Forelimb muscle (tissue), 1 donor: ENCODE data around the gene C2CD2. TPM values are rescaled to one million over a fixed set of nuclear protein-coding genes. Genes with fewer than 3 reads are reported as not detected.

Experiments
- DNase-seq: peaks from one replicate; pipeline ENCODE4 v3.0.0-alpha.2; 2013; ENCODE audit warnings: low read depth
- polyA plus RNA-seq: library from polyadenylated mRNA; unstranded; fragments of 120-200 nt; gene quantifications from one replicate; pipeline ENCODE4 v1.2.1, GENCODE V29; 2013; ENCODE audit not compliant: insufficient read length

Gene C2CD2
- polyA plus RNA-seq, 1 donor: 9.6 TPM

DNA sequence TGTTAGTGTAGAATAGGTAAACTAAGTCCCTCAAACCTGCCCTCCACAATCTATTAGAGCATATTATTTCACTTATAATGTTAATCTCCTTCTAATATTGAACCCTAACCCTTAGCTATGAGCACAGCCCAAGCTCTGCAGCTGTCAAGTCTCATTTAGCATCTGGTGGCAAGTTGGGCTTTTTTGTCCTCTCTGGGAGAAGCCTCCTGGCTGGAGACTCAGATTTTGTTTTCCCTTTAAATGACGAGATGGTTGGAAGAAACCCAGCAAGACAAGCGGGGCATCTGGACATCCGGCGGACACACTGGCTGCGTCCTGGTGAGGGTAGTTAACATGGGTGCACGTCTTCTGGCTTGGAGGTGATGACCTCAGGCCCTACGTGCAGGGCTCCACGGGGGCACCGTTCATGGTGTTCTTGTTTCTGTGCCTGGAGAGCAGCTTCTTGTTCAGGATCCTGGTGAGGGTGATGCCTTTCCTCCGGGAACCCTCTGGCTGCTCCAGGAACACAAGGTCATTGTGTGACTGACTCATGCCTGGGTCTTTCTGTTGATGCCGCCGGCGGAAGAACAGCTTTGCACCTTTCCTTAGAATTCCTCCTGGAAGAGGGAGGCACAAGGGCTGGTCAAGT lies 65.0 kb downstream of the C2CD2 start:
- DNase-seq: no peak

DNA sequence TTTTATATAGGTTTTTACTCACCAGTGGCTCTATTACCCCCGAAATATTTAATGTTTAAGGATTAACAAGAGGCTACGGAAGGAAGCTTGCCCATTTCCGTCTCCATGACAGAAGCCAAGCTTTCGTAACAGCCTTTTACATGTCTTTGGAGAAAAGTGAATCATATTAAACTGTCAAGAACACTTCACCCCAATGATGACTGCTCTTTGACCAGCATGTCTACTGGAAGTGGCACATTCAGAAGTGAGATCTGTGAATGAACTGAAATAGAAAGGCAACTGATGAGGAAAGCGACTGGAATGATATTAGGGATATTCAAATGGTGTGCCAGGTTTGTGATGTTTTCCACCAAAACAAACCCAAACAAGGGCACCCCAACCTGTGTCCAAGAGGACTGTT lies 66.2 kb downstream of the C2CD2 start:
- no peak for DNase-seq

DNA sequence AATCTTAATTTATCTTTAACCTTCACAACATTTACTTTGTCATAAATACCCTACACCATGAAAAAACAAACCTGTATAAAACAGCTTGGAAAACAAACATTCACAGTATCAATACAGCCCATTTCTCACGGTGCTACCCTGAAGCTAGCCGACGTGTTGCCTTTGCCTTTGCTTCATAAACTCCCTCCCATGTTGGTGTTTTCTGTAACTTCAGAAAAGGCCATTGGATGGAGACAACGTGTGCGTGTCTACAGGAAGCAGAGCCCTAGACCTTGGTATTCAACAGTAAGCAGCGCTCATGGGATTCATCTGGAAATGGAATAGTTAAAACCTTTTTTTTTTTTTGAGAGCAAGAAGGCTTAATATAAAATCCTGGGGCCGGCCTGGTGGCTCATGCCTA lies 67.5 kb downstream of the C2CD2 start:
- DNase-seq: no peak

DNA sequence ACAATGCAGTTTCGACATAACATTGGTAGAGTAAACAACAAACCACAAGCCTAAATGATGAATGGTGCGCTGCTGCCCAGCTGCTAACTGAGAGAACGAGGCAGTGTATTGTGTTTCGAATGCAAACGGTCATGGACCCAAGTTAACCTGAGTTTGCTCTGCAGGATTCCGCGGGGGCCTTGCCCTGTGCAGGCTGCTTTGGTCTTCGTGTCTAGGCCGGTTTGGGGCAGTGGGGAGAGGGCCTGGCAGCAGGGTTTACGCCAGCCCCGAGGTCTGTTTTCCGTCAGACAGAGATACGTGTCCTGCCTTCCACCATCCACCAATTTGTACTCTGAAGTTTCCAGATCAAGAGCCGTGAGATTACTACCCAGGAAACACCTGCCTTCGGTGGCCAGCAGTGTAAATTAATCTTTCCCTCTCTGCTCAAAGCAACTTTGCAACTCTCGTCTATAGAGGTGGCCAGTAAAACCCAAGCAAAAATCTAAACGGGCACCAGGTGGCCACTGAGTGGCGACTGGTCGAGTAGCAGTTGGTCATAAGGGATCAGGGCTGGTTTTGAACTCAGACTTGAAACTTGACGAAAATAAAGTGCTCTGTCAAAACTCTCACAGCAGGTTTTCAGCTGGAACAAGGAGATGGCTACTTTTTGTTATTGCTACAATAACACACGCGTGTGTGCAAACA lies 68.3 kb downstream of the C2CD2 start:
- DNase-seq: no peak

DNA sequence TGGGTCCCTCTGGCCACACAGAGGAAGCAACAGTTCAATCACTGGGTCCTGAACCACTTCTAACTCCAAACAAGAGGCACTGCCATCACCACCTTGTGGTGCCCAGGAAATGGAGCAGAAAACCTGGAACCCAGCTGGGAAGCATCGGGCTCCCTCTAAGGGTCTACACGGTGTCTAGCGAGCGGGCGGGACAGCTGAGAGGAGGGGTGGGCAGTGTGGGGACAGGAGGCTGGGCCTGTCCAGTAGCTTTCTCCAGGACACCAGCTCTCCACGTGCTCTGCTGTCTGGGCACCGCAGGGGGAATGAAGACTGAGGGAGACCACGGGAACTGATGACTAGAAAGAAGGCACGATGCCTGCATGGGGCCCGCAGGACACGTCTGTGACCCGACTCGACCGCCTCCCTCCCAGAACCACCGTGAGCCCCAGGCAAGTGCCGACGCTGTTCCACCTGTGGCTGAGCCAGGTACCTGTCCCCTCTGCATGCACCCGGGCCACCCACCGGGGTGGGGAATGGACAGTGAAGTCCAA lies 69.3 kb downstream of the C2CD2 start:
- DNase-seq: no peak

DNA sequence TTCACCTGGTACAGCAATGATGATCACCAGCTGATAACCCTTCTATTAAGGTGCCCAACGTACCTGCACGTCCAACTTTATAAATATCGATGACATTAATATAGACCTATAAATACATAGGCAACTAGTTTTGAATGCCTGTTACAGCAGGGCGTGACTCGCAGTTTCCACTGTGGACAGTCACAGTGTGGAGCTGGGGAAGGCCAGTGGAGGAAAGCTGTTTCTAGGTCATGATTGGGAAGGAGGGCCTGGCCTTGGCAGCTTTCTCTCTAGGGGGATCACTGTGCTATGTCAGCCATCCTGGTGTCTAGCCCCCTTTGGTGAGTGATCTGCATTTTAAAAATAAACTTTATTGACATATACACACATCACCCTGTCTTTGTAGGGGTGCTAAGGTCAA lies 70.2 kb downstream of the C2CD2 start:
- DNase-seq: no peak

DNA sequence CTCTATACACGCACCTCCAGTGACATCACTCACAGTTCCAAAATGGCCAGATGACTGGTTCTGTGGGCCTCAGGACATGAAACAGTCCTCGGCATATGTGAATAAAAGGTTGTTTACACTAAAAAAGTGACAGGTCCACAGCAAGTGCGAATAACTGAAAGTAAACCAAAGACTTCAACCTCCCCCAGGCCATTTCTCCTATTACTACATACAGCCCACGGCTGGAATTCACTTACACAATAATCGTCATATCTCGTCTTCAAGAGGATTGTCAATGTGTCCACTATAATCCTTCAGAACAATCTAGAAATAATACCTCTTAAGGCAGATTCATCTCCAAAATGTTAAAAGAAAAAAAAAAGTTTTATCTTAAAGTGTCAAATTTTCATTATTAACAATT lies 72.8 kb downstream of the C2CD2 start:
- DNase-seq: no peak

DNA sequence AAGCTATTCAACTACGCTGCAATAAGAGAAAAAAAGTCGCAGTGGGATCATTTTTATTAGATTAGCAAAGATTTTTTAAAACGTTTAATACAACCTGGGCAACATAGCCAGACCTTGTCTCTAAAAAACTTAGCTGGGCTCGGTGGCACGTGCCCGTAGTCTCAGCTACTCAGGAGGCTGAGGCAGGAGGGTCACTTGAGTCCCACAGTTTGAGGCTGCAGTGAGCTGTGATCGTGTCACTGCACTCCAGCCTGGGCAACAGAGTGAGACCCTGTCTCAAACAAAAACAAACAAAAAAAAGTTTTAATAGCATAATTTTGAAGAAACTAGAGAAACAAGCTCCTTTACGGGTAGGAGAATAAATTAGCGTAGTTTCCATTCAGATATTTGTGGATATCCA lies 73.7 kb downstream of the C2CD2 start:
- DNase-seq: no peak

DNA sequence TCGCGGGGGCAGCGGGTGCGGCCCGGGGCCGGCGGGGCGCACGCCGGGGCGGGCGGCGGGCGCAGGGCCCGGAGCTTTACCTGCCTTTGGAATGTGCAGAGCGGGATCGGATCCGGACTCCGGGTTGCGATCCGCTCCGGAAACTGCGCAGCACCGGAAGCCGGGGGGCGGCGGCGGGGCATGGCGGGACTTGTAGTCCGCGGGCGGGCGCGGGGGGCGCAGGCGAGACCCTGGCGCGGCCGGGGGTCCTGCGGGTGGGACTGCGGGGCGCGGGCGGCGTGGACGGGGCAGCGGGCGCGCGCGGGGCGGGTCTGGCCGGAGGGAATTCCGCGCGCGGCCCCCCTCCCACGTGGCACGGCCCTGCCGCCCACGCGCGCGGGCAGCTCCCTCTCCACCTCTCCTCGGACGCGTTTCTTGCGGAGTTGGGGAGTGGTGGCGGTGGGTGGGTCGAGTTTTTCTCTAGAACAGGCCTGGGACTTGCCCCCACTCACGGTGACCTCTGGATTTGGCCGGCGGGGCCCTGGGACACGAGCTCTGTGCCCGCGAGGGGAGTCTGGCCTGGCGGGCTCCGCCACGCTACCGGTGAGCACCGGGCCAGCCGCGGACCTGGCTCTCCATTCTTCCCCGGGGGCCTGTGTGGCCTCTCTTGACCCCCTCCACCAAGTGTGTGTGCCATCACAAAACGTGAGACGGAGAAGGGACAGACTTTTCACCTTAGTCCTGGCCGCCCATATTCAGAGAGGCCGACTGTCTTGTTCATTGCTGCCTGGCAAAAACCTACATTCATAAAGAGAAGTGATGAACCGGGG lies 74.4 kb downstream of the C2CD2 start, which contains the start of gene PRDM15:
Gene PRDM15, minus strand, starts transcription at position 155 of the 809 bp plus-strand sequence. CDS start 18,981 bp downstream, outside the sequence.
- DNase-seq: no peak

DNA sequence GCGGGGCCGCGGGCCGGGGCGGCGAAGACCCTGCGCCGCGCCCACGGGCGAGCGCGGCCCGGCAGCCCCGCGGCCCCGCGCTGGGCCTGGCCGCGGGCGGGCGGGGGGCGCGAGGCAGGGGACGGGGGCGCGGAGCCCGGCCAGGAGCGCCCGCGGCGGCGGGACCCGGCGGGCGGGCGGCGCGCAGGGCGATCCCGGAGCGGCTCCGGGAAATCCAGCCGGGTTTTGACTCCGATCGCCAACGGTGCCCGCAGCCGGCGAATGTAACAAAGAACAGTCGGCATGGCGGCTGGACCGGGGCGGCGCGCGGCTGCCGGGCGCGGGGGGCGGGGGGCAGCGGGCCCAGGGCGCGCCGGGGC lies 75.0 kb downstream of the C2CD2 start:
- peak; percentile 60 for DNase-seq

DNA sequence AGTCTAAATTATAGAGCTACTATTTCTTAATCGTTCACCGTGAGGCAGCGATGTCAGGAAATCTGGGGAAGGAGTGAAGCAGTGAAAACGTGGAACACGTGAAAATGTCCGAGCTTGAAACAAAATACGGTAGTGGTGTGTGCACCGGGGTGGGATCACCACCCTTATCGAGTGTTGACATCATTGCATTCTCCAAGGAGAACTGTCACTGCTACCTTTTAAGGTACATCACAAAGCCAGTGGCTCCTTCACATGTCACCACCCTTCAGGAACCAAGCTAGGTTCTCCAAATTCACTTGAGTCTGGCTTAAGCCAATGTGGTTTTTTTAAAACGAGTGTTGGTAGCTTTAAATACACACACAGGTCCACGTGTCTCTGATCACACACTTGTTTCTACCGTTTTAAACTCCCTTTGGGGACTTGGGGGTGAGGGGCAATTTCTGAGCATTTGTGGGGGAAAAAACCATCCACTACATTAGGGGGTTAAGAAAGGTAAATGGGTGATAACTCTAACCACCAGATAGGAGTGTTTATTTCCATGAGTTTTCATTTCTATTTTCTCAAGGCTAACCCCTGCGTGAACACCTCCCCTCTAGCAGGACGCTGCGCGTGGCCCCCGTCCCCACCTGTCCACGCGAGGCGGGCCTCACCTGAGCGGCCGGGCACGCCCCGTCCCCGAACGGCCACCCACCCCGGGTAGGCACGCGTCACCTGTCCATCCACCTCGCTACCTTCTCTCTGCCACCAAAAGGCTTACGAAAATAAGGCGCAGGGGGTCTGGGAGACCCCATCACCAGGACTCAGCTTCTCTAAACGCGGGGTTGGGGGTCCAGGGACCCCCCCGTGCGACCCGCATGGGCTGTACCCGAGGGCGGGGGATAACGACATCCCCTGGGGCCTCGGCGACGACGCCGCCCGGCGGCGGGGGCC lies 75.7 kb downstream of the C2CD2 start:
- DNase-seq: no peak

DNA sequence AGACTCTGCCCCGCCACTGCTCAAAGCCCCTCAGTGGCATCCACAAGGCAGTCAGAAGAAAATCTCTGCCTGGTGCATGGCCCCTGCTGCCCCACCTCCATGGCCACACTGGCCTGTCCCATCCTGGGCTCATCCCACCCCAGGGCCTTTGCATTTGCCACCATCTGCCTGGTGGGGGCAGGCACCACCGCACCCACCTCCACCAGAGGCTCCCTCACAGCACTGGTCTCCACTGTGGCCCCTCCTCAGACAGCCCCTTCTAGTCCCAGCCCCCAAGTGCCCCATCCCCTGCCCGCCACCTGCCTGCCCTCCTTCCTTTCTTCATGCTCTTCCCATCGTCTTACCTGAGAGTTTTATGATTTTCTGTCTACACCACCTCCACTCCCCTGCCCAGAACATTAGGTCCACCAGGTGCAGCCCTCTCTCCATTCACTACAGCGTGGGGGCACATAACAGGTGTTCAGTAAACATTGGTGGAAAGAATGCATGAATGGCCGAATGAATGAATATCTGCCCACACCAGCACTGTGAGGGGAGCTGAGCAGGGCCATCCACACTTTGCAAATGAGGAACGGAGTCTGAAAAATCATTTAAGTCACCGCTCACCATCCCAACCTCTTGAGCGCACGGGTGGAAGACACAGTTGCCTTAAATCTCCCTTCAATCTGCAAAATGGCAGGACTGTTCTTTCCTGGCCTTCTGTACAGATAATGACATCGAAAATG lies 76.7 kb downstream of the C2CD2 start:
- DNase-seq: no peak

DNA sequence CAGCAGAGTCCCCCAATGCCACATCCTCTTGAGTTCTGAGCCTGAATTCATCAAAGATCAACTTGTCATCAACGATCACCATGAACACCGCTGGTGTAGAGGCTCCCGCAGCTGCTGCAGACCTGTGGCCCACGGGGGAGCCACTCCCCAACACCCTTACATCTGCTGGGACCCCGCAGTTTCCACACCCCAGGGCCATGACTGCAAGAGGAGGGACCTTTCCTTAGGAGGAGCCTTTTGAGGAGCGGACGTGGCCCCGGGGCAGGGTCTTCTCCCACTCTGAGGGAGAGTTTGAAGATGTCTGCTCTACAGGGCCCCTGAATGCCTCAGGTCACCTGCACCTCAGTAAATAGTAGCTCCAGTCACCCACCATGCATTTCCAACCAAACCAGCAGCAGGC lies 77.4 kb downstream of the C2CD2 start:
- no peak for DNase-seq

DNA sequence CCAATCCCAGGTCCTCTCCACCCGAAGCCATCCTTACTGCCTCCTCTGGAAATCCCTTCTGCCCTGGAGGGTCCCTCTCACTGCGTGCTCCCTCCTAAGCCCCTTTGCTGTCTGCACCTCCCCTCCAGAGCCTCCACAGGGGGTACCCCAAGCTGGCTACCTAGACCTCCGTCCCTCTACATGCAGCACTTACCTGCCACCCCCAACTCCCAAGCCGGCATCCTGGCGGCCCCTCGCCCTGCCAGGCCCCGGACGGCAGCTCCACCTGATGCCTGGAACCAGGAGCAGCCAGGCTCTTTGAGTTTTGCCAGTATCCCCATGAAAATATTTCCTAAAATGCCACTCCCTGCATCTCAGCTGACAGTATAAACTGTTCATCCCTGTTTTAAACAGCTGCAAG lies 78.7 kb downstream of the C2CD2 start:
- DNase-seq: no peak

DNA sequence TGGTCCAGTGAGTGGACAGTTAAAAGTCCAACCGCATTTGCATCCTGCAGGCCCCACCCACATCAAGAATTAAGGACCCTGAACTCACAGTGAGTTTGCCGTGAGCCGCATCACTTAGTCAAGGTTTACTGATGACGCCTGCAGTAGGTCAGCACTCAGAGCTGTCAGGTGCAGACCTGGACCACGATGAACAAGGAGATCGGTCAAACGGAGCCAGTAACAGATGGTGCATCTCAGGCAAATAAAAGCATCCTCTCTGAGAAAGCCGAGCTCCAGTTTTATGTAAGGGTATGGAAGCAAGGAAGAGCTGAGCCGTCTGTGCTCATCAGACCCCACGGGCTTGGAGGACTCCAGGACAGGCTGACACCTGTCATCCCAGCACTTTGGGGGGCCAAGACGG lies 79.2 kb downstream of the C2CD2 start:
- no peak for DNase-seq

DNA sequence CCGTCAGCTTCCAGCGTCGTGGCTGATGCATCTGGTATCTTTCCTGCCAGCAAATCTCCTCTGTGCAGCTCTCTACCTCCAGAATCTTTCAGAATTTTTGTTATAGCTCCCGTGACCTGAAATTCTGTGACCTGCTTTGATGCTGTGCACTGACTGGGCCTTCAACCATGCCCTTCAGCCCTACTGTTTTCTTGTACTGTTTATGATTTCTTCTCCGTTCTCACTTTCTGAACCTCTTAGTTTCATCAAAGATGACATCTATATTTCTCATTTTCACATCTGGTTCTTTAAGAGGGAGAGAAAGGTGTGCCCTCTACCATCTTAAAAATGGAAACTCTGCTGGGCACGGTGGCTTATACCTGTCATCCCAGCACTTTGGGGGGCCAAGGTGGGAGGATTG lies 80.4 kb downstream of the C2CD2 start:
- DNase-seq: no peak

DNA sequence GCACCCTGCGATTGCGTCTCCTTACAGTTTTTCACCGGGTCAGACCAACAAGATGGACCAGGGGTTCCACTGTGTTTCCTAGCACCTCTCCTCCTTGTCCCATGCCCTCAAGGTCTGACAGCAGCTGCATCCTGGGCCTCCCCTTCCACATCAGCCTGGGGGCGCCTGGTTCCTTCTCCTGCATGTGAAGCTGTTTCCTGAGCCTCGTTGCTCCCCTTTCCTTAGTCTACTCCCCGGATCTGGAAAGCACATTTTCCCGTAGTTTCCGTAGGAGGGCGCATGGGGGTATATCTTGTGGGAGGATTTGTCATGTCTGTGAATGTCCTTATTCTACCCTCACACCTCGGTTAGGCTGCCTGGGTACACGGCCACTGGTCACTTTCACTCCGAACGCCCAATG lies 80.8 kb downstream of the C2CD2 start:
- no peak for DNase-seq

DNA sequence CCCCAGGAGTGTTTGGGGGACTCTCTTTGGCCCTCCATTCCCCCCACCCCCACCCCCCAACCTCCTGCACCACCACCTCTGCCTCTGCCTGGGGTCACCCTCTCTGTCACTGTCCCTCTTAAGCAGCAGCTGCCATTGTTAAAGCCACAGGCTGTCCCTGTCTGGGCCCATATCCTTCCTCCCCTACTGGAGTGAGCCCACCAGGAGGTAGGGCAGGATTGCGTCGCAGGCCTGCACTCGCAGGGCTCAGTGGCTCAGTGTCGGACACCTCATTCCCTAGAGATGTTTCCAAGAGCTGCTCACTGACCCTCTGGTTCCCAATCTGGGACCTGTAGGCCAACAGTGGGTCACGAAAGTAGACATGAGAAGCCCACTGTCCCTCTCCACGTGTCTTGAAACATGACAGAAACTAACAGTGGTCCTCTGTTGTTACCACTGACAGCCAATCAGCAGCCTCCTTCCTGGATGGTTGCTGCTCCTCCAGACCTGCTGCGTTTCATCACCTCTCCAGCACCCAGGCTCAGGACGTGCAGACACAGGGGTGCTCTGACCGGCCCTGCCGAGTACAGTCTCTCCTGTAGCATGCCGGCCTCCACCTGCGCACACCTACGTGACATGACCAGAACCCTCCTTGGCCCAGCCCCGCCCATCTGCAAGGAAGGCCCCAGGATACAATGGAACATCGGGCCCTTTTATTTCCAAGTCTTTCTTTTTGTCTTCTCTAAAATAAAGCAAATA lies 82.4 kb downstream of the C2CD2 start:
- no peak for DNase-seq

DNA sequence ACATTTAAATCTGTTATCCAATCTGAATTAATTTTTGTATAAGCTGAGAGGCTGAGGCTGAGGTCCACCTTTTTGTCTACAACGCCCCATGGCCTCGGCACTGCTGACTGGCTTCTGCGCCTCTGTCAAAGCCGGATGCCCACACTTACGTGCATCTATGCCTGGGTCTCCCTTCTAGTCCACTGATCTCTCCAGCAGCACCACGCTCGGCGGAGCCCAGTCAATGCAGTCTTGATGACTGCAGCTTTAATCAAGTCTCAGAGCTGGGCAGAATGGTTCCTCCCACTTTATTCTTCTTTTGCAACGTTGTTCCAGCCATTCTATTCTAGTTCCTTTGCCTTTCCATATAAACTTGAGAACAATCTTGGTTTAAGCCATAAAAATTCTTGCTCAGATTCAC lies 84.0 kb downstream of the C2CD2 start:
- no peak for DNase-seq

DNA sequence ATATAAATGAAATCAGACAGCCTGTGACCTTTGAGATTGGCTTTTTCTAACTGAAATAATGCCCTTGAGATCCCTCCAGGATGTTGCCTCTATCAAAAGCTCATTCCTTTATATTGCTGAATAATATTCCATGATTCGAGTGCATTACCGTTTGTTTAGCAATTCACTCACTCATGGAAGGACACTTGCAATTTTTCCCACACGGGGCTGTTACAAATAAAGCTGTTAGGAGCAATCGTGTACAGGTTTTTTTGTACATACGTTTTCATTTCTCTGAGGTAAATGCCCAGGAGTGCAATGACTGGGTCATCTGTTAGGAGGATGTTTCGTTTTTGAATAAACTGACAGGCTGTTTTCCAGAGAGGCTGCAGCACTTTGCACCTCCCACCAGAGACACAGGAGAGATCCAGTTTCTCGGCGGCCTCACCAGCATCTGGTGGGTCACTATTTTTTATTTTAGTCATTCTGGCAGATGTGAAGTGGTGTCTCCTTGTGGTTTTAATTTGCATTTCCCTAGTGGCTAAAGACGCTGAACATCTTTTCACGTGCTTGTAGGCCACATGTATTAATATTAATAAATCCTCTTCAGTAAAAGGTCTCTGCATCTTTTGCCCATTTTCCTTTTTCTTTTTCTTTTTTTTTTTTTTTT lies 85.6 kb downstream of the C2CD2 start:
- DNase-seq: peak; percentile 56
